Placental pericyte (primary cell): ENCODE measurements around the gene HLA-DQB2. TPM values are rescaled to one million over a fixed set of nuclear protein-coding genes. Genes with fewer than 3 reads are reported as not detected.

Experiments used
- small RNA-seq: library from RNA; depleted of rRNA; stranded (forward); fragments of <200 nt; gene quantifications from one replicate; pipeline ENCODE3, GENCODE V24; 2012; ENCODE audit warnings: low replicate concordance
- total RNA-seq: library from RNA; depleted of rRNA; stranded (reverse); fragments of >200 nt; gene quantifications from 2 replicates; pipeline ENCODE4 v1.2.3, GENCODE V29; 2012

The HLA-DQB2 gene
- not detected in 2 replicates for total RNA-seq

GRCh38 chr6:32763421-32763820, at the start of gene HLA-DQB2:
Gene HLA-DQB2, minus strand, starts transcription at chr6:32763532. Its CDS starts 62 bp downstream, at chr6:32763470.

GRCh38 chr6:32741031-32741960, 22.0 kb downstream of the HLA-DQB2 start, which contains the start of gene HLA-DQA2:
Gene HLA-DQA2, plus strand, starts transcription at chr6:32741391. Its CDS starts 53 bp downstream, at chr6:32741444.

Small RNA genes within 50 kb of the gene (small RNA-seq; reads per million reads assigned to genes)
- gene MIR3135B: not detected

Other genes with a start within 250 kb of the HLA-DQB2 start
- 0.14 TPM in 1 of 2 replicates, not detected in the other for gene HLA-DRB5, start 233.2 kb downstream of the HLA-DQB2 start, total RNA-seq
- 0.14 TPM in 1 of 2 replicates, not detected in the other for gene HLA-DRB1, start 173.7 kb downstream of the HLA-DQB2 start, total RNA-seq
- 0.43 TPM in 1 of 2 replicates, not detected in the other for gene HLA-DQA1, start 126.1 kb downstream of the HLA-DQB2 start, total RNA-seq
- gene HLA-DQB1, start 96.9 kb downstream of the HLA-DQB2 start, total RNA-seq: 0.43 TPM in 1 of 2 replicates, not detected in the other
- gene HLA-DQA2, start 22.1 kb downstream of the HLA-DQB2 start, total RNA-seq: not detected in 2 replicates
- gene HLA-DOB, start 53.5 kb upstream of the HLA-DQB2 start, total RNA-seq: 0.14 TPM in 1 of 2 replicates, not detected in the other
- gene TAP2, start 75.2 kb upstream of the HLA-DQB2 start, total RNA-seq: 5.0 and 30.4 TPM in 2 replicates
- 47.3 and 56.8 TPM in 2 replicates for gene PSMB8, start 80.5 kb upstream of the HLA-DQB2 start, total RNA-seq
- 60.0 and 115 TPM in 2 replicates for gene TAP1, start 90.2 kb upstream of the HLA-DQB2 start, total RNA-seq
- 12.9 and 25.5 TPM in 2 replicates for gene PSMB9, start 90.7 kb upstream of the HLA-DQB2 start, total RNA-seq
- 0.14 TPM in 1 of 2 replicates, not detected in the other for gene HLA-DMB, start 177.5 kb upstream of the HLA-DQB2 start, total RNA-seq
- 0.14 and 1.5 TPM in 2 replicates for gene HLA-DMA, start 189.6 kb upstream of the HLA-DQB2 start, total RNA-seq
- gene BRD2, start 205.1 kb upstream of the HLA-DQB2 start, total RNA-seq: 153 and 186 TPM in 2 replicates
- not detected in 2 replicates for gene HLA-DOA, start 246.1 kb upstream of the HLA-DQB2 start, total RNA-seq